ENCODE results near the gene REXO1.

REXO1 gene

DNA sequence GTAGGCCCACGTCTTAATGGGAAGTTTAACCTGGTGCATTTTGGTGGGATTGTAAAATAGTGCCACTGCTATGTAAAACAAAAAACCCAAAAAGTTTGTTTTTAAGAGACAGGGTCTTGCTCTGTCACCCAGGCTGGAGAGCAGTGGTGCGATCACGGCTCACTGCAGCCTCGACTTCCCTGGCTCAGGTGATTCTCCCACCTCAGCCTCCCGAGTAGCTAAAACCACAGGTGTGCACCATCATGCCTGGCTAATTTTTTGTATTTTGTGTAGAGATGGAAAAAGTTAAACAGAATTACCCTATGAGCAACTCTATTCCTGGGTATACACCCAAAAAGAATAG lies 820 bp upstream of the REXO1 start:
- DNase-seq (ENCODE audit: low read depth) = no peak

- DNase-seq (ENCODE audit: low read depth) = peak; percentile 35
Observed at GRCh38 chr19:1847684-1848398, 442 bp downstream of the REXO1 start.

- no peak for DNase-seq (ENCODE audit: low read depth)
Observed at GRCh38 chr19:1847348-1847683, 967 bp downstream of the REXO1 start.

DNA sequence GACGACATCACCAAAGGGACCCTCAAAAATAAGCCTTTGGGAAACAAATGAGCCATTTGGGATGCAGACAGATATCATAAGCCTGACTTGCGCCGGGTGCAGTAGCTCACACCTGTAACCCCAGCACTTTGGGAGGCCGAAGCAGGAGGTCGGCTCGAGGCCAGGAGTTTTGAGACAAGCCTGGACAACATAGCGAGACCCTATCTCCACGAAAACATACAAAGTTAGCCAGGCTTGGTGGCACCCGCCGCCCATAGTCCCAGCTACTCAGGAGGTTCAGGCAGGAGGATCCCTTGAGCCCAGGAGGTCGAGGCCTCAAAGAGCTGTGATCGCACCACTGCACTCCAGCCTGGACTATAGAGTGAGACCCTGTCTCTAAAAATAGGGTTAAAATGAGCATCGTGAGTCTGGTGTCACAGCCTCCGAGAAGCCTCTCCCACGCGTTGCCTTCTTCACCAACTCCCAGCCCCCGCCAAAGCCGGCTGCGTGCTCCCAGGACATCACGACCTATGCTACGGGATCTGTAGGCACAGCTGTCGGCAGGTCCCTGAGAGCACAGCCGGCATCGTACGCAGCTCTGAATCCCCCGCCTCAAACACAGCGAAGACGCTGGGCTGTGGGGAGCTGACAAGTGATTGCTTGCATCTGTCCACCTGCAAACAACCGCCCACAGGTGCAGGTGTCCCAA lies 1.6 kb downstream of the REXO1 start:
- no peak for DNase-seq (ENCODE audit: low read depth)

- DNase-seq (ENCODE audit: low read depth) = no peak
Observed at GRCh38 chr19:1845642-1846041, 2.6 kb downstream of the REXO1 start.

DNA sequence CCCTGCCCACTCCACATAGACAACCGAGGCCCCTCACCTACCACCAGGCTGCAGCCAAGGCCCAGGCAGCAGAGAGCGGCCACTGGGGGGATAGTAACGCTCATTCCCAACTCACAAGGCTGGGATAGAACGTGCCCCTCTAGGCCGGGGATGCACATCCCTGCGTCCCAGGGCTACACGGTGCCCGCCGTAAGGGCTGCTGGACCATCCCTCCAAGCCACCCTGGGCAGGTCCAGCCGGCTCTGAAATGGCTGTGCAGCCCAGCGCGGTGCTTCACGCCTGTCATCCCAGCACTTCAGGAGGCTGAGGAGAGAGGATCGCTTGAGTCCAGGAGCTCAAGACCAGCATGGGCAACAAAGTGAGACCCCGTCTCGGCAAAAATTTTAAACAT lies 3.2 kb downstream of the REXO1 start:
- DNase-seq (ENCODE audit: low read depth) = no peak

GRCh38 chr19:1844513-1845124 lies 3.7 kb downstream of the REXO1 start:
- DNase-seq (ENCODE audit: low read depth) = no peak

DNA sequence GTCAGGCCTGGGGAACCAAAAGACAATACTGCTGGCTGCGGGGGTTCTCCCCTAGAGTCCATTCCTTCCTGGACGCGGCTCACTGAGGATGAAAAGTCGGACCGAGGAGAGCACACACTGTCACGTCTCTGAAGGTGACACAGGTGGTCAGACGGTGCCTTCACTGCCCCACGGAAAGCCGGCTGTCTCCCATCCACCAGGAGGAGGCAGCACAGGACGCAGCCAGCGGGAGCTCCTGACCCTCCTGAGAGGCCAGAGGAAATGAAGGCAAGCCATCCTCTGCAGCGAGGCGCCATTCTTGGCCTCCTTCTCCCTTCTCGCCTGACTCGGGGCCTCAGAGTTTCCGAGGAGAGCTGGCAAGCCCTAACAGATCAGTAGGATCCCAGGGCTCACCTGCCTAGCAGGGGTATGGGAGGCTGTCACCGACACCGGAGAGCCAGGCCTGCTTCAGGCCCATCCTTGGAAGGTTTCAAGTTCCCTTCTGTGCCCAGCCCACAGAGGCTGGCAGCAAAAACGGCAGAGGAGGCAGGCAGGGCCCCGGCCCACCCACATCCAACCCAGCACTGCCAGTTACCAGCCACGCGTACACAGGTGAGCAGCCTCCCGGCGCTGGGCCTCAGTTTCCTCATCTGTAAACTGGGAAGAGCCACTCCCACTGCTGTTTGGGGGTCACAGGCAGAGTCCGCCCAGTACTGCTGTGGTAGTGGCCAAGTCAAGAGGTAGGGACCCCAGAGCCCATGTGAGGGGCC lies 4.5 kb downstream of the REXO1 start:
- DNase-seq (ENCODE audit: low read depth) = no peak

DNA sequence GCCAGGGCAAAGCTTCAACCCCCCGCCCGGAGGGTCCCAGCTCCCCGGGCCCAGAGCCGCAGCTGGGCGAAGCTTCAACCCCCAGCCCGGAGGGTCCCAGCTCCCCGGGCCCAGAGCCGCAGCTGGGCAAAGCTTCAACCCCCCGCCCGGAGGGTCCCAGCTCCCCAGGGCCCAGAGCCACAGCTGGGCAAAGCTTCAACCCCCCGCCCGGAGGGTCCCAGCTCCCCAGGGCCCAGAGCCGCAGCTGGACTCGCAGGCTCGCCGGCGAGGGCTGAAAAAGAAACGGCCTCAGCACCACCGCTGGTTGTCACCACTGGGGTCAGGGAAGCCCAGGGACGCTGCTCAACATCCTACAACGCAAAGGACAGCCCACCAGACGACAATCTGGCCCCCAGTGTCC lies 5.2 kb downstream of the REXO1 start:
- no peak for DNase-seq (ENCODE audit: low read depth)

DNA sequence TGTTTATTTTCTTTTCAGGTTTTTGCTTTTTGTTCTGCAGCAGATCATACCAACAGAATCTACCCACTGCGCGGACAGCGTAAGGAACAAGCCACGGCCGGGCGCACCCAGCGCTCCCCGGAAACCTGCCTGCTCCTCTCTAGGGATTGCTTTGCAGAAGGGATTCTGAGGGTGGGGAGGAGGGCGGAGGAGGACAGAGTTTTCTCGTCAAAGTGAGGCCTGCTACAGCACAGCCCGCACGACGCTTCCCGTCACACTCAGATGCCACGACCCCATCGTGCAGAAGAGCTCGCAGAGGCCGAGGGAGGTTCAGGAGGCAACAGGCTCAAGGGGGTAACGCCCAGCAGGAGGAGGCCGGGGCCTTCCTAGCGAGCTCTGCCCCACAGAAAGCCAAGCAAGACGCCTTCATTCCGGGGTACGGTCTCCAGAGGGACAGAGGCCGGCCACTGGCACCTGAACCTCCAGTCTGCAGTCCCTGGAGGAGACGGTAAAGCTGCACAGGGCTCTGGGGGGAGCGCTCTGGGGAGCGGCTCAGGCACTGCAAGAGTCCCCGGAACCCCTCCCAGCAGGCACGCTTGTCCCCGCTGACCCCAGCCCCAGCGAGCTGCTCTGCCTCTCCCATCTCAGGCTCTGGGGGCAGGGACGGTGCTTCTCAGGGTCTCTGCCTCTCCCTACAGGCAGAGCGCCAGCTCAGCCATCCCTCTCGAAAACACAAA lies 6.9 kb downstream of the REXO1 start:
- DNase-seq (ENCODE audit: low read depth) = no peak

- DNase-seq (ENCODE audit: low read depth) = no peak
Observed at GRCh38 chr19:1840541-1841115, 7.7 kb downstream of the REXO1 start.

DNA sequence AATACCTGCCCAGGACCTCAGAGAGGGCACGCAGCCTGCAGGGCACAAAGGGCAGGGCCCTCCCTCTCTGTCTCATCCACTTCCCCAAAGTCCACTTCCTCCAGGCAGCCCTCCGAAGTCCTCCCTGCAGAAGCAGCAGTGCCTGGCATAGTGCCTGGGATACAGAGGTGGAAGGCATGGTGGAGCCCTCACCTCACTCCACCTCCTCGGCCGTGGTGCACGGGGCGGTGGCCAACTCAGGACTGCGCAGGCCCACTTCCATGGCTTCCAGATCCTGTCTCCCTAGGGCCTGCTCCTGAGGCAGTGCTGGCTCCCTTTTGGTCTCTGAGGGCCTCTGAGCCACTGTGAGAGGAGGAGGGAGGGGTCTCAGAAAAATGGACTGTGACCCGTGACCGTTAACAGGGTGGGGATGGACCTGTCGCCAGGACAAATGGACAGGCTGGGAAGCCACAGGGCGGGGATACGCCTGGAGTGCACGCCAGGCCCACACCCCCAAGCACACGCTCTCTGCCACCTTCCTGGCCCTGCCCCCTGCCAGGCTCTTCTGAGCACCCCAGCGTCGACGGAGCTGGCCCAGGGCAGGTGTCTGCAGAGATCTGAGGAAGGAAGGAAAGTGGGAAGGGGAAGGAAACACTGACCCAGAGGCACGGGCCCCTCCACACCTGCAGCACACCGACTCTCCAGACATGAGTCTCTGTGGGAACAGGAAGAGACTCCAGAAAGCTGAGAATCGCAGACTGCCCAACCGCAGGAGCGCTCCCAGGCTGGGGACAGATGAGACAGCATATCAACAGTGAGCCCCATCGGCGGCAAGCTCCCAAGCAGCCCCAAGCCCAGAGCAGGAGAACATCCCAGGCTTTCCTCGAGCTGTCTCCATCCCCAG lies 8.4 kb downstream of the REXO1 start:
- DNase-seq (ENCODE audit: low read depth) = no peak

GRCh38 chr19:1837625-1838105 lies 10.6 kb downstream of the REXO1 start:
- peak; percentile 62 for DNase-seq (ENCODE audit: low read depth)

GRCh38 chr19:1837222-1837565 lies 11.1 kb downstream of the REXO1 start:
- DNase-seq (ENCODE audit: low read depth) = no peak

DNA sequence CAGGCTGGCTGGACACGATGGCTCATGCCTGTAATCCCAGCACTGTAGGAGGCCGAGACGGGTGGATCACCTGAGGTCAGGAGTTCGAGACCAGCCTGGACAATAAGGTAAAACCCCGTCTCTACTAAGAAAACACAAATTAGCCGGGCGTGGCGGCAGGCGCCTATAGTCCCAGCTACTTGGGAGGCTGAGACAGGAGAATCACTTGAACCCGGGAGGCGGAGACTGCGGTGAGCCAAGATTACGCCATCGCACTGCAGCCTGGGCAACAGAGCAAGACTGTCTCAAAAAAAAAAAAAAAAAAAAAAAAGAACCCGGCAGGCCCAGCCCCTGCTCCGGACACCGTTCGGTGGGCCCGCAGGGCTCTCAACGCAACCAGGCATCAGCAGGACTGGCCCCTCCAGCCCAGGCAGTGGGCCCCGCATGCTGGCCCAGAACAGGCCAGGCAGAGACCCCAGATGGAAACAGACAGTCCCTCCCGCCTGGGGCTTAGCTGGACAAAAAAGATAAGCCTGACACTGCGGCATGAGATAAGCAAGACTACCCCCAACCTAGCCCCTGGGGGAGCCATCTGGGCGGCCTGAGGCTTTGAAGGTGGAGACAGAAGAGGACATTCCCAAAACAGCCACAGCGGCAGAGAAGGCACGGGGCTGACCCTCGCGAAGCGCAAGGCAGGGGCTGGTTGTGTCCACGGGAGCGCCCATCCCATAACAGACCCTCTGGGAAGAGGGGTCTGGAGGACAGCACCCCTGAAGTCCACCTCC lies 11.6 kb downstream of the REXO1 start:
- DNase-seq (ENCODE audit: low read depth) = no peak

- DNase-seq (ENCODE audit: low read depth) = no peak
Observed at GRCh38 chr19:1833540-1833939, 14.7 kb downstream of the REXO1 start.

DNA sequence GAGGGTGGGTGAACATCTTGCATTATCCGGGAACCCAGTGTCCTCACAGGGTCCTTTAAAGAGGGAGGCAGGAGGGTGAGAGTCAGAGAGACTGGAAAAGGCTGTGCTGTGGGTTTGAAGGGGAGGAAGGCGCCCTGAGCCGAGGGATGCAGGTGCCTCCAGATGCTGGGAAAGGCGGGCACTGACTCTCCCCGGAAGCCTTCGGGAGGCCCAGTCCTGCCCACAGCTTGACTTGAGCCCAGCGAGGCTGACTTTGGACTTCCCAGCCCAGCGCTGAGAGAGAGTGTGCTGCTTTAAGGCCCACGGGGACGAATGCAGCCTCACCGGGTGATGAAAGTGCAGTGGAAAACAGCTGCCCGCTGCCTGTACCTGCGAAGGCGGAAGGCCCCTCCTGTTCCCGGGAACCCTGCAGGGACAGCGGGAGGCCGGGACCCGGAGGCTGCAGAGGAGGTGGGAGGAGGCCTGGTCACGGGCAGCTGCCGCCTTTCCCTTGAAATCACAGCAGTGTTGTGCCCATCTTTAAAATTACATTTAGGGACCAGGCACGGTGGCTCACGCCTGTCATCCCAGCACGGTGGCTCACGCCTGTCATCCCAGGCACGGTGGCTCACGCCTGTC lies 16.1 kb downstream of the REXO1 start:
- DNase-seq (ENCODE audit: low read depth) = no peak

DNA sequence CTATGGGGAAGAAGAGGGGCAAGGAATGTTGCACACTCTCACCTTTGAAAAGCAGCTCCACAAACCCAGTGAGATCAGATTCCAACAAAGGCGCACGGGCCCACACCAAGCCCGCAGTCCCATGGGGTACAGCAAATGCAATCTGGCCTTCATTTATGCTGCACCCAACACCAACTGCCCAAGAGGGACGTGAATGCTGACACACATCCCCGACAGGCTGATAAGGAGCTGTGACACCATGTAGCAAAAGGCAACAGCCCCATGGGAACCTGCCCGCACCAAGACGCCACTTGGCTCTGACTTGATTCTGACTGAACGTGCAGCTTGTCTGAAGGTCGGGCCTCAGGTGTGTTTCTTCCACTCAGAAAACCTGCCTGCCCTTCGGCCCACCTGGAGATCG lies 17.3 kb downstream of the REXO1 start:
- no peak for DNase-seq (ENCODE audit: low read depth)

GRCh38 chr19:1830568-1830967 lies 17.7 kb downstream of the REXO1 start:
- no peak for DNase-seq (ENCODE audit: low read depth)

GRCh38 chr19:1829958-1830357 lies 18.3 kb downstream of the REXO1 start:
- DNase-seq (ENCODE audit: low read depth) = no peak

All from activated T-cell treated with anti-CD3 and anti-CD28 coated beads for 48 hours (primary cell).